Calu3 (cell line): ENCODE measurements around the gene DGKD. TPM values are rescaled to one million over a fixed set of nuclear protein-coding genes. Genes with fewer than 3 reads are reported as not detected.

Experiments used
- BruUV-seq: library from RNA; stranded (reverse); fragments of 400-500 nt; replicated peaks from 2 replicates; lab custom pipeline; 2021; lab: Mats Ljungman, UMichigan
- CTCF ChIA-PET: fragments of 300-600 bp; sonication (Branson Sonifier 250); formaldehyde crosslinking; loops from one replicate; lab custom pipeline; 2022; ENCODE audit warnings: antibody characterized with exemption; lab: Charles Lee
- DNase-seq: peaks from one replicate; pipeline ENCODE4 v3.0.0; 2022
- H3K27ac Mint-ChIP-seq: one replicate; pipeline ENCODE4 v1.8.0; 2022; ENCODE audit warnings: mixed read lengths; ENCODE audit not compliant: unreplicated experiment
- H3K27me3 Mint-ChIP-seq: one replicate; pipeline ENCODE4 v1.8.0; 2022; ENCODE audit warnings: mixed read lengths; ENCODE audit not compliant: unreplicated experiment
- H3K36me3 Mint-ChIP-seq: one replicate; pipeline ENCODE4 v1.8.0; 2022; ENCODE audit warnings: mild to moderate bottlenecking, moderate library complexity, mixed read lengths; ENCODE audit not compliant: insufficient read depth, unreplicated experiment
- H3K4me1 Mint-ChIP-seq: one replicate; pipeline ENCODE4 v1.8.0; 2022; ENCODE audit warnings: mild to moderate bottlenecking, low read depth, mixed read lengths; ENCODE audit not compliant: unreplicated experiment
- H3K4me3 Mint-ChIP-seq: one replicate; pipeline ENCODE4 v1.8.0; 2022; ENCODE audit warnings: mild to moderate bottlenecking, low read depth, moderate library complexity, mixed read lengths; ENCODE audit not compliant: unreplicated experiment
- H3K9me3 Mint-ChIP-seq: one replicate; pipeline ENCODE4 v1.8.0; 2022; ENCODE audit warnings: low read depth, mixed read lengths; ENCODE audit not compliant: unreplicated experiment
- intact Hi-C: fragments of 100-400 bp; cut with micrococcal nuclease; formaldehyde crosslinking; loops from one replicate; pipeline ENCODE4 v1.10.0; 2022; ENCODE audit not compliant: unreplicated experiment
- total RNA-seq: library from RNA; stranded (reverse); gene quantifications from 2 replicates; pipeline ENCODE4 v1.2.3, GENCODE V29; 2022
- TF ChIP-seq, protein P1 (sequence below): fragments of 200-600 bp; IDR thresholded peaks from one replicate; pipeline ENCODE4 v1.8.0; 2022; ENCODE audit warnings: antibody characterized with exemption; ENCODE audit not compliant: unreplicated experiment

Gene DGKD
- total RNA-seq, 1 experiment from 2014 or later: 26.5 TPM

GRCh38 chr2:233450864-233451575 is 96.7 kb downstream of the DGKD start:
- no peaks in the 10 kb centered on the region for H3K27me3 Mint-ChIP-seq
- H3K9me3 Mint-ChIP-seq: no peaks in the 10 kb centered on the region
- BruUV-seq: no TSS peak
- no peaks in the 10 kb centered on the region for H3K4me1 Mint-ChIP-seq
- no peak overlapping the region for H3K4me3 Mint-ChIP-seq
- TF ChIP-seq, protein P1, sequence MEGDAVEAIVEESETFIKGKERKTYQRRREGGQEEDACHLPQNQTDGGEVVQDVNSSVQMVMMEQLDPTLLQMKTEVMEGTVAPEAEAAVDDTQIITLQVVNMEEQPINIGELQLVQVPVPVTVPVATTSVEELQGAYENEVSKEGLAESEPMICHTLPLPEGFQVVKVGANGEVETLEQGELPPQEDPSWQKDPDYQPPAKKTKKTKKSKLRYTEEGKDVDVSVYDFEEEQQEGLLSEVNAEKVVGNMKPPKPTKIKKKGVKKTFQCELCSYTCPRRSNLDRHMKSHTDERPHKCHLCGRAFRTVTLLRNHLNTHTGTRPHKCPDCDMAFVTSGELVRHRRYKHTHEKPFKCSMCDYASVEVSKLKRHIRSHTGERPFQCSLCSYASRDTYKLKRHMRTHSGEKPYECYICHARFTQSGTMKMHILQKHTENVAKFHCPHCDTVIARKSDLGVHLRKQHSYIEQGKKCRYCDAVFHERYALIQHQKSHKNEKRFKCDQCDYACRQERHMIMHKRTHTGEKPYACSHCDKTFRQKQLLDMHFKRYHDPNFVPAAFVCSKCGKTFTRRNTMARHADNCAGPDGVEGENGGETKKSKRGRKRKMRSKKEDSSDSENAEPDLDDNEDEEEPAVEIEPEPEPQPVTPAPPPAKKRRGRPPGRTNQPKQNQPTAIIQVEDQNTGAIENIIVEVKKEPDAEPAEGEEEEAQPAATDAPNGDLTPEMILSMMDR: no peak
- H3K36me3 Mint-ChIP-seq: no peaks in the 10 kb centered on the region
- no peak overlapping the region for H3K27ac Mint-ChIP-seq
- intact Hi-C loops: no loop called here
- no peak for DNase-seq
- CTCF ChIA-PET: no interaction called here

DNA sequence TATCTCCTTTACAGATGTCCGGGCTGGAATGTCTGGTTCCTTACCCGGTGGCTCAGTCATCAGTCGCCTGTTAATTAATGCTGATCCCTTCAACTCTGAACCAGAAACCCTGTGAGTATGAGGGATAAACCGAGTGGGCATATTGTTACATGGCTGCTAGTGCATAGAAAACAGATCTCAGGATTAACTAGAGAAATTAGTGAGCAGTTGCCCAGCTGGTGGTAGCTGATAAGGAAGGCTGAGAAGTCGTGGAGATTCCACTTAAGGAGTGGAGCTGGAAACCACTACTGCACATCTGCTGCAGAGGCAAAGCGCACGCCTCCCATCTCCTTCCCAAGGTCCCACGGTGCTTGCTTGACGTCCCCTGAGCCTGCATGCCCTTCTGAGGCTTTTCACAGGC is 97.7 kb downstream of the DGKD start:
- no TSS peak for BruUV-seq

DNA sequence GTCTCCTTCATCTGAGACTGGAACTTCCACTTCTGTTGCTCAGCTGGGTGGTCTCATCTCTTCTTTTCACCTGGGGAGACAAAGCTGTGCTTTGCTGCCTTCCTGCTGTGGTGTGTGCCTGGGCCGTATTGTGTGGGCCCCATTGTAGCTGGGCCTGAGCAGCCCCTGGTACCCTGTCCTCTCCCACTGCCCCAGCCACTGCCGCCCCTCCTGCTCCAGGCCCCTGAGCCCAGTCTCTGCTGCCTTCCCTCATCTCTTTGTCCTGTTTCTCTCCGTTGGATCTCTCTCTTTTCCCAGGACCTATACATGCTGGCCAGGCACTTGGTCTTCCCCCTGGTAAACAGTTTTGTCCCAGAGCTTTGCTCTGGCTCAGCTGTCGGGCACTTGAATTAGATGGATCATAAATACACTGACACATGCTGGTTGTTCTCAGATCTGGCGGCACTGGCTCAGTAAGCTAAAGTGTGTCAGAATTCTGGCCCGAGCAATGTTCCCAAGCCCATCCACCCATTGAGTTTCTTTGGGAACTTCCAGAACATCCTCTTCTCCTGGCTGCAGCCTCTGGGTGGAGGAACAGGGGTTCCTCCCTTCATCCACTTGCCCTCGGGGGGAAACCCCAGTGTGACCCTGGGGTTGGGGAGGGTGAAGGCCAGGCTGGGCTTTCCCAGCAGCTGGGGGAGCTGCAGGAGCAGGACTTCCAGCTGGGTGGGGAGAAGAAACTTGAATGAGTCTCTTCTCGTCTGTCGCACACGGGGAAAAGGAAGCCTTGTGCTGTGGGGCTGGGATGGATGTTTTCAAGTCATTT is 99.0 kb downstream of the DGKD start:
- Mint-ChIP-seq H3K36me3 (peaks cover 7% of the 10 kb centered on the region), H3K9me3 (no peaks in the 10 kb centered on the region), H3K4me1 (no peaks in the 10 kb centered on the region), H3K27ac (no peak overlapping the region), H3K27me3 (no peaks in the 10 kb centered on the region), H3K4me3 (no peak overlapping the region)
- DNase-seq: no peak
- TF ChIP-seq, protein P1: no peak
- intact Hi-C loops: no loop called here
- no TSS peak for BruUV-seq
- CTCF ChIA-PET: no interaction called here

More for the DNA sequence above, 97.7 kb downstream of the DGKD start:
- CTCF ChIA-PET: no interaction called here
- H3K4me3 Mint-ChIP-seq: no peak overlapping the region
- H3K27ac Mint-ChIP-seq: no peak overlapping the region
- no peaks in the 10 kb centered on the region for H3K4me1 Mint-ChIP-seq
- intact Hi-C loops: no loop called here
- H3K9me3 Mint-ChIP-seq: no peaks in the 10 kb centered on the region
- DNase-seq: no peak
- H3K36me3 Mint-ChIP-seq: peaks cover under 1% of the 10 kb centered on the region
- H3K27me3 Mint-ChIP-seq: no peaks in the 10 kb centered on the region
- TF ChIP-seq, protein P1: no peak

- Mint-ChIP-seq H3K27me3 (no peaks in the 10 kb centered on the region), H3K36me3 (peaks cover 10% of the 10 kb centered on the region), H3K4me1 (no peaks in the 10 kb centered on the region), H3K27ac (no peak overlapping the region), H3K4me3 (no peak overlapping the region), H3K9me3 (no peaks in the 10 kb centered on the region)
- CTCF ChIA-PET: no interaction called here
- TF ChIP-seq, protein P1: no peak
- BruUV-seq: no TSS peak
- no peak for DNase-seq
- intact Hi-C loops: no loop called here
Observed at GRCh38 chr2:233453916-233454315, 99.6 kb downstream of the DGKD start.
